ENCODE data around the gene ATF1.

Gene ATF1

GRCh38 chr12:50776749-50777728 is 13.1 kb downstream of the ATF1 start:
- no peak overlapping the region for H3K4me3 ChIP-seq (ENCODE audit: extremely low read depth, insufficient read depth, low read length, poor library complexity, severe bottlenecking)
- no peaks in the 10 kb centered on the region for H3K4me1 ChIP-seq (ENCODE audit: control insufficient read depth, insufficient read depth, low read length, poor library complexity, severe bottlenecking)
- H3K36me3 ChIP-seq (ENCODE audit: control insufficient read depth, insufficient read depth, low read length) = peaks cover 32% of the 10 kb centered on the region
- H3K9me3 ChIP-seq (ENCODE audit: control insufficient read depth, low read length) = no peaks in the 10 kb centered on the region
- 95 to 96% methylated on average over 4 to 7 of the region's 9 CpGs for WGBS, 2 experiments (ENCODE audit: insufficient coverage in 2 of 2)
- H3K27ac ChIP-seq (ENCODE audit: low read depth, low read length, severe bottlenecking) = no peak overlapping the region

- 84 to 93% methylated on average over 4 to 5 of the region's 8 CpGs for WGBS, 2 experiments (ENCODE audit: insufficient coverage in 2 of 2)
Measured at GRCh38 chr12:50778663-50779590, 15.0 kb downstream of the ATF1 start.

GRCh38 chr12:50780013-50780412 is 16.1 kb downstream of the ATF1 start:
- WGBS, 2 experiments (ENCODE audit: insufficient coverage in 2 of 2) = 82 to 83% methylated on average over 1 to 2 of the region's 4 CpGs
- H3K4me3 ChIP-seq (ENCODE audit: extremely low read depth, insufficient read depth, low read length, poor library complexity, severe bottlenecking) = no peak overlapping the region
- no peak overlapping the region for H3K27ac ChIP-seq (ENCODE audit: low read depth, low read length, severe bottlenecking)
- no peaks in the 10 kb centered on the region for H3K9me3 ChIP-seq (ENCODE audit: control insufficient read depth, low read length)
- H3K36me3 ChIP-seq (ENCODE audit: control insufficient read depth, insufficient read depth, low read length) = peaks cover 33% of the 10 kb centered on the region
- H3K4me1 ChIP-seq (ENCODE audit: control insufficient read depth, insufficient read depth, low read length, poor library complexity, severe bottlenecking) = peaks cover 4% of the 10 kb centered on the region

More at GRCh38 chr12:50778663-50779590, 15.0 kb downstream of the ATF1 start:
- no peak overlapping the region for H3K4me3 ChIP-seq (ENCODE audit: extremely low read depth, insufficient read depth, low read length, poor library complexity, severe bottlenecking)
- no peaks in the 10 kb centered on the region for H3K9me3 ChIP-seq (ENCODE audit: control insufficient read depth, low read length)
- H3K4me1 ChIP-seq (ENCODE audit: control insufficient read depth, insufficient read depth, low read length, poor library complexity, severe bottlenecking) = no peaks in the 10 kb centered on the region
- peaks cover 26% of the 10 kb centered on the region for H3K36me3 ChIP-seq (ENCODE audit: control insufficient read depth, insufficient read depth, low read length)
- no peak overlapping the region for H3K27ac ChIP-seq (ENCODE audit: low read depth, low read length, severe bottlenecking)

GRCh38 chr12:50784501-50784900 is 20.6 kb downstream of the ATF1 start:
- 93 to 99% methylated on average over 4 of the region's 4 CpGs for WGBS, 2 experiments (ENCODE audit: insufficient coverage in 2 of 2)

GRCh38 chr12:50785406-50786001 is 21.6 kb downstream of the ATF1 start:
- Histone ChIP-seq H3K27ac (ENCODE audit: low read depth, low read length, severe bottlenecking) (peak overlapping the region; percentile 96), H3K9me3 (ENCODE audit: control insufficient read depth, low read length) (peaks cover 10% of the 10 kb centered on the region), H3K4me3 (ENCODE audit: extremely low read depth, insufficient read depth, low read length, poor library complexity, severe bottlenecking) (no peak overlapping the region), H3K36me3 (ENCODE audit: control insufficient read depth, insufficient read depth, low read length) (peaks cover 37% of the 10 kb centered on the region), H3K4me1 (ENCODE audit: control insufficient read depth, insufficient read depth, low read length, poor library complexity, severe bottlenecking) (peaks cover 24% of the 10 kb centered on the region)
- 80 to 100% methylated on average over 2 to 3 of the region's 3 CpGs for WGBS, 2 experiments (ENCODE audit: insufficient coverage in 2 of 2)

More at GRCh38 chr12:50784501-50784900, 20.6 kb downstream of the ATF1 start:
- H3K9me3 ChIP-seq (ENCODE audit: control insufficient read depth, low read length) = peaks cover 10% of the 10 kb centered on the region
- no peak overlapping the region for H3K4me3 ChIP-seq (ENCODE audit: extremely low read depth, insufficient read depth, low read length, poor library complexity, severe bottlenecking)
- H3K27ac ChIP-seq (ENCODE audit: low read depth, low read length, severe bottlenecking) = no peak overlapping the region
- H3K36me3 ChIP-seq (ENCODE audit: control insufficient read depth, insufficient read depth, low read length) = peaks cover 41% of the 10 kb centered on the region
- H3K4me1 ChIP-seq (ENCODE audit: control insufficient read depth, insufficient read depth, low read length, poor library complexity, severe bottlenecking) = peaks cover 24% of the 10 kb centered on the region

GRCh38 chr12:50786498-50787231 is 22.8 kb downstream of the ATF1 start:
- Histone ChIP-seq H3K4me1 (ENCODE audit: control insufficient read depth, insufficient read depth, low read length, poor library complexity, severe bottlenecking) (peaks cover 24% of the 10 kb centered on the region), H3K27ac (ENCODE audit: low read depth, low read length, severe bottlenecking) (peak overlapping the region; percentile 96), H3K9me3 (ENCODE audit: control insufficient read depth, low read length) (peaks cover 10% of the 10 kb centered on the region), H3K36me3 (ENCODE audit: control insufficient read depth, insufficient read depth, low read length) (peaks cover 25% of the 10 kb centered on the region), H3K4me3 (ENCODE audit: extremely low read depth, insufficient read depth, low read length, poor library complexity, severe bottlenecking) (no peak overlapping the region)
- WGBS, 2 experiments (ENCODE audit: insufficient coverage in 2 of 2) = 100% methylated on average over 1 of the region's 3 CpGs; no CpG with 5 or more reads in 1 of the 2 experiments

- H3K4me1 ChIP-seq (ENCODE audit: control insufficient read depth, insufficient read depth, low read length, poor library complexity, severe bottlenecking) = peaks cover 24% of the 10 kb centered on the region
- 92 to 97% methylated on average over 2 of the region's 2 CpGs for WGBS, 2 experiments (ENCODE audit: insufficient coverage in 2 of 2)
- peak overlapping the region; percentile 96 for H3K27ac ChIP-seq (ENCODE audit: low read depth, low read length, severe bottlenecking)
- H3K4me3 ChIP-seq (ENCODE audit: extremely low read depth, insufficient read depth, low read length, poor library complexity, severe bottlenecking) = no peak overlapping the region
- H3K36me3 ChIP-seq (ENCODE audit: control insufficient read depth, insufficient read depth, low read length) = peaks cover 25% of the 10 kb centered on the region
- H3K9me3 ChIP-seq (ENCODE audit: control insufficient read depth, low read length) = peaks cover 10% of the 10 kb centered on the region
Measured at GRCh38 chr12:50787618-50788017, 23.7 kb downstream of the ATF1 start.

GRCh38 chr12:50788561-50788960 is 24.7 kb downstream of the ATF1 start:
- H3K9me3 ChIP-seq (ENCODE audit: control insufficient read depth, low read length) = peaks cover 10% of the 10 kb centered on the region
- WGBS, 2 experiments (ENCODE audit: insufficient coverage in 2 of 2) = 93 to 100% methylated on average over 2 of the region's 3 CpGs
- H3K27ac ChIP-seq (ENCODE audit: low read depth, low read length, severe bottlenecking) = no peak overlapping the region
- no peak overlapping the region for H3K4me3 ChIP-seq (ENCODE audit: extremely low read depth, insufficient read depth, low read length, poor library complexity, severe bottlenecking)
- peaks cover 24% of the 10 kb centered on the region for H3K4me1 ChIP-seq (ENCODE audit: control insufficient read depth, insufficient read depth, low read length, poor library complexity, severe bottlenecking)
- H3K36me3 ChIP-seq (ENCODE audit: control insufficient read depth, insufficient read depth, low read length) = peaks cover 25% of the 10 kb centered on the region

- Histone ChIP-seq H3K4me3 (ENCODE audit: extremely low read depth, insufficient read depth, low read length, poor library complexity, severe bottlenecking) (no peak overlapping the region), H3K27ac (ENCODE audit: low read depth, low read length, severe bottlenecking) (no peak overlapping the region), H3K36me3 (ENCODE audit: control insufficient read depth, insufficient read depth, low read length) (peaks cover 20% of the 10 kb centered on the region), H3K9me3 (ENCODE audit: control insufficient read depth, low read length) (peaks cover 10% of the 10 kb centered on the region), H3K4me1 (ENCODE audit: control insufficient read depth, insufficient read depth, low read length, poor library complexity, severe bottlenecking) (peaks cover 20% of the 10 kb centered on the region)
- 96 to 100% methylated on average over 1 to 4 of the region's 5 CpGs for WGBS, 2 experiments (ENCODE audit: insufficient coverage in 2 of 2)
Measured at GRCh38 chr12:50790081-50790480, 26.2 kb downstream of the ATF1 start.

Data from mesodermal cell (in vitro differentiated cells).